ENCODE measurements around the gene FAM131C. TPM values are rescaled to one million over a fixed set of nuclear protein-coding genes. Genes with fewer than 3 reads are reported as not detected.
A peak's percentile ranks its signal among the peaks of the same experiment; 100 is the strongest.

FAM131C gene
- total and polyA plus RNA-seq, 3 experiments from 2014 or later, result 0.62 to 0.66 TPM; not detected in 1

DNA sequence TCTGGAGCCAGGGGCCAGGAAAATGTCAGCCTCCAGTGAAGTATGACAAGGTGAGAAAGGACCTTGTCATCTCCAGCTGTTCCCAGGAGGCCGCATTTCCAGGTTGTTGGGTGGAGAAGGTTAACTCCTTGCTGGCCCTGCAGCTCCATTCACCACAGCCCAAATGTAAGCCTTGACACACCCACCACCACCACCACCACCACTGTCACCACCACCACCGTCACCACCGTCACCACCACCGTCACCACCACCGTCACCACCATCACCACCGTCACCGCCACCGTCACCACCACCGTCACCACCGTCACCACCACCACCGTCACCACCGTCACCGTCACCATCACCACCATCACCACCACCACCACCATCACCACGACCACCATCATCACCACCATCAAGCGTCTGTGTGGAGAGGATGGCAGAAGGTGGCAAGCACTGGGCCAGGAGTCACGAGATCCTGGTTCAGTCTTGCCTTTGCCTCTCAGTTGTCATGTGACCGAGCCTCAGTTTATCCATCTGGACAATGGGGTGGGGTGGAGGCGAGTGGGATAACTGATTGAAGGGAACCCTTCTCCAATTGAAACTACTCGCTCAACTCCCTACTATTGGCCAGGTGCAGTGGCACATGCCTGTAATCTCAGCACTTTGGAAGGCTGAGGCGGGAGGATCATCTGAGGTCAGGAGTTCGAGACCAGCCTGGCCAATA, 21.2 kb upstream of the FAM131C start:
- Mint-ChIP-seq H3K27me3 (peaks cover 10 to 17% of the 10 kb centered on the region in 2 donors), H3K27ac (peak overlapping the region in 2 of 8 donors; percentile 29 to 96), H3K36me3 (no peaks in the 10 kb centered on the region), H3K9me3 (no peaks in the 10 kb centered on the region), H3K4me3 (no peak overlapping the region), H3K4me1 (no peaks in the 10 kb centered on the region)
- Histone ChIP-seq H3K36me3 (ENCODE audit: insufficient read depth, low read length) (no peaks in the 10 kb centered on the region), H3K9me3 (ENCODE audit: low read length) (no peaks in the 10 kb centered on the region), H3K4me3 (ENCODE audit: low read length) (no peak overlapping the region), H3K4me1 (ENCODE audit: insufficient read depth, low read length) (no peaks in the 10 kb centered on the region), H3K27me3 (ENCODE audit: insufficient read depth, low read length, poor library complexity, severe bottlenecking) (no peaks in the 10 kb centered on the region), H3K27ac (ENCODE audit: low read depth, low read length) (no peak overlapping the region)
- CTCF ChIA-PET, result interaction anchor here (1.3 to 2.0 kb wide), 2 partner anchors 12 to 16 kb away, joined by 5 to 7 read pairs; no protein-coding TSS in a partner anchor
- POLR2A ChIA-PET, result no interaction called here
- no peak for DNase-seq

DNA sequence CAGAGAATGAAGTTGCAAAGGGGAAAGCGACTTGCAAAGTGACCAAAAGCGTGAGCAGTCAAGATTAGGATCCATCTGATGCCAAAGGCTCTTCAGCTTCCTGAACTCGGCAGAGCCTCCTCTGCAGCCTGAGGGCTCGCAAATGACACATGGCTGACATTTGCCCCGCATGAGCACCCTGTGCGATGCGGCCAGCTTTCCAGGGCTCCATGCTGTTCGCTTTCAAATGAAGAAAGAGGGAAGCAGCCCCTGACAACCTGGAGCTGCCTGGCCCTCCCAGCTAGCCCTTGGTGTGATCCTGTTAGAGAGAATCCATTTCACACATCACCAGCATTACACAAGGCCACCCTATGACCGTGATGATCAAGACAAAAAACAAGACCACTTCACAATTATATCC, 20.2 kb upstream of the FAM131C start:
- Mint-ChIP-seq H3K4me1 (no peaks in the 10 kb centered on the region), H3K27ac (no peak overlapping the region), H3K4me3 (no peak overlapping the region), H3K27me3 (peaks cover 10 to 13% of the 10 kb centered on the region in 2 donors), H3K9me3 (no peaks in the 10 kb centered on the region), H3K36me3 (no peaks in the 10 kb centered on the region)
- DNase-seq, result no peak
- POLR2A ChIA-PET, result no interaction called here
- Histone ChIP-seq H3K4me1 (ENCODE audit: insufficient read depth, low read length) (no peaks in the 10 kb centered on the region), H3K4me3 (ENCODE audit: low read length) (no peak overlapping the region), H3K27ac (ENCODE audit: low read depth, low read length) (no peak overlapping the region), H3K36me3 (ENCODE audit: insufficient read depth, low read length) (no peaks in the 10 kb centered on the region), H3K9me3 (ENCODE audit: low read length) (no peaks in the 10 kb centered on the region), H3K27me3 (ENCODE audit: insufficient read depth, low read length, poor library complexity, severe bottlenecking) (no peaks in the 10 kb centered on the region)
- CTCF ChIA-PET, result interaction anchor here (1.3 to 2.0 kb wide), 2 partner anchors 11 to 15 kb away, joined by 5 to 7 read pairs; no protein-coding TSS in a partner anchor

DNA sequence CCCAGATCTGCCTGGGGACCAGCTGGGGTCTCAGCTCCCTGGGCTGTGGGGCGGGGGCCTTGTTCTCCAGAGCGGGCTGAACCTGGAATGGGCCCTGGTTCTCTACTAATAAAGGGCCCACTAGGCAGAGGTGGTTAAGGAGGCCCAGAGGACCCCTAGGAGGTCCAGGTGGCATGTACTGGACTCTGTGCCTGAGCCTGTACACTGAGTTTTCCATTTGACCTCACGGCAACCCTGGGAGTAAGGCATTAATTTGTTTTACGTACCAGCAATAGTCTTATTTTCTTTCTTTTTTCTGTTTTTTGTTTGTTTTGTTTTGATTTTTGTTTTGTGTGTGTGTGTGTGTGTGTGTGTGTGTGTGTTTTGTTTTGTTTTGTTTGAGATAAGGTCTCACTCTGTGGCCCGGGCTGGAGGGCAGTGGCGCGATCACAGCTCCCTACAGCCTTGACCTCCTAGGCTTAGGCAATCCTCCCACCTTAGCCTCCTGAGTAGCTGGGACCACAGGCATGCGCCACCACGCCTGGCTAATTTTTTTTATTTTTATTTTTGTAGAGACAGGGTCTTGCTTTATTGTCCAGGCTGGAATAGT, 19.6 kb upstream of the FAM131C start:
- Mint-ChIP-seq H3K27me3 (peaks cover 10 to 13% of the 10 kb centered on the region in 2 donors), H3K4me1 (no peaks in the 10 kb centered on the region), H3K27ac (no peak overlapping the region), H3K9me3 (no peaks in the 10 kb centered on the region), H3K36me3 (no peaks in the 10 kb centered on the region), H3K4me3 (no peak overlapping the region)
- no peaks in the 10 kb centered on the region for H3K27me3 ChIP-seq (ENCODE audit: insufficient read depth, low read length, poor library complexity, severe bottlenecking)
- no peak overlapping the region for H3K4me3 ChIP-seq (ENCODE audit: low read length)
- DNase-seq, result no peak
- no peaks in the 10 kb centered on the region for H3K4me1 ChIP-seq (ENCODE audit: insufficient read depth, low read length)
- no peaks in the 10 kb centered on the region for H3K9me3 ChIP-seq (ENCODE audit: low read length)
- H3K36me3 ChIP-seq (ENCODE audit: insufficient read depth, low read length), result no peaks in the 10 kb centered on the region
- POLR2A ChIA-PET, result no interaction called here
- CTCF ChIA-PET, result interaction anchor here (1.3 to 2.0 kb wide), 2 partner anchors 11 to 14 kb away, joined by 5 to 7 read pairs; no protein-coding TSS in a partner anchor
- no peak overlapping the region for H3K27ac ChIP-seq (ENCODE audit: low read depth, low read length)

DNA sequence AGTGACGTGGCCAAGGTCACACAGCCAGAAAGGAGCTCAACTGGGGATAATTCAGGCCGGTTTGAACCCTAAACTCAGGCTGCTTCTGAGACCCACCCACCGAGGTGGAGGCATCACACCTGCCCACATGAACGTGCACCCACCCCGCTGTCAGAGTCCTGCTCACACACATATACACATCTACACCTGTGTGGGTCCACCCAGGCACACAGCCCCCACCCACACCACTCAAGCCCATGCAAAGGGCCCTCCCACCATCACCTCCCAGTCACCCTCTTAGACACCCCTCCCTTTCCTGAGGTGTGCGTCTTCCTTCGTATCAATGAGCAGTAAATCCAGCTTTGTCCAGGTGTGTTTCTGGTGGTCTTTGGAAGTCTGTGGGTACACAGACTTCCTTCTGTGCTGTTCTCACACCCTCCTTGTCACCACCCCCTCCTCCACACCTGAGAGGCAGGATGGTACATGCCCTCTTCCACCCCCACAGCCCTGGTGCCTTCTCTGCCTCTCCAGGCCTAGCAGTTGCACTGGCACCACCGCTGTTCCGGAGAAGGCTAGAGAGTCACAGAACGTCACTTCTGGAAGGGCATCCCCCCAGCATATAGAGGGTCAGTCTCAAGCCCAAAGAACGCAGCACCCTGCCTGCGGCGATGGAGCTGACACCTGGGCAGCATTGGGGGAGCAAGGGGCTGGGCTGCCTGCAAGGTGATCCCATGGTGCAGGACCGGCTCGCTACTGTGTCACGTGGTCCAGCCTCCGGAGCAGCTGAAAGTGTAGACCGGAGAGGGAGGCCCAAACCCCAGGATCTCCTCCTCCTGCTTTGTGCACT, 18.9 kb upstream of the FAM131C start:
- Histone ChIP-seq H3K9me3 (ENCODE audit: low read length) (no peaks in the 10 kb centered on the region), H3K27ac (ENCODE audit: low read depth, low read length) (no peak overlapping the region), H3K36me3 (ENCODE audit: insufficient read depth, low read length) (no peaks in the 10 kb centered on the region), H3K4me3 (ENCODE audit: low read length) (no peak overlapping the region), H3K4me1 (ENCODE audit: insufficient read depth, low read length) (no peaks in the 10 kb centered on the region), H3K27me3 (ENCODE audit: insufficient read depth, low read length, poor library complexity, severe bottlenecking) (no peaks in the 10 kb centered on the region)
- H3K9me3 Mint-ChIP-seq, result no peaks in the 10 kb centered on the region
- no peak overlapping the region for H3K4me3 Mint-ChIP-seq
- H3K27me3 Mint-ChIP-seq, result peaks cover 10 to 13% of the 10 kb centered on the region in 2 donors
- ChIA-PET POLR2A (no interaction called here), CTCF (interaction anchor here (2.0 kb wide), 1 partner anchor 13 kb away, joined by 7 read pairs; no protein-coding TSS in a partner anchor)
- no peaks in the 10 kb centered on the region for H3K4me1 Mint-ChIP-seq
- DNase-seq, result no peak
- H3K27ac Mint-ChIP-seq, result no peak overlapping the region
- no peaks in the 10 kb centered on the region for H3K36me3 Mint-ChIP-seq

DNA sequence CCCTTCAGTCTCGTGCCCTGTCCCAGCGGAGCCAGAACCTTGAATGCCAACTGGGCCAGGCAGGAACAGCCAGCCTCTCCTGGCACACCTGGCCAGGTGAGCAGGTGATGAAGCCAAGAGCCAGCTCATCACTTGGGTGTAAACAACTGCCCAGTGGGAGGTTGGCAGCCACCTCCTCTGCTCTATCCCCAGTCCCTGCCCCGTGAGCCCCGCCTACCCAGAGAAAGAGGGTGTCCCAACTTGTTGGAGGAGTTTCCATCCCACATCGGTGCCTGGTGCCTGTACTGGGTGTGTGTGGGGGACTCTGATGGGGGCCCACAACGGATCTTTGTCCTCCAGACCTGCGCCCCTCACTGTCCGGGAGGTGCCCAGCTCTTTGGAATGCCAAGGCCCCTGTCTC, 17.8 kb upstream of the FAM131C start:
- no peak overlapping the region for H3K27ac Mint-ChIP-seq
- no peak for DNase-seq
- Histone ChIP-seq H3K4me1 (ENCODE audit: insufficient read depth, low read length) (no peaks in the 10 kb centered on the region), H3K27ac (ENCODE audit: low read depth, low read length) (no peak overlapping the region), H3K9me3 (ENCODE audit: low read length) (no peaks in the 10 kb centered on the region), H3K4me3 (ENCODE audit: low read length) (no peak overlapping the region), H3K27me3 (ENCODE audit: insufficient read depth, low read length, poor library complexity, severe bottlenecking) (no peaks in the 10 kb centered on the region), H3K36me3 (ENCODE audit: insufficient read depth, low read length) (no peaks in the 10 kb centered on the region)
- no peaks in the 10 kb centered on the region for H3K9me3 Mint-ChIP-seq
- ChIA-PET POLR2A (no interaction called here), CTCF (no interaction called here)
- peaks cover 7 to 10% of the 10 kb centered on the region in 2 donors for H3K27me3 Mint-ChIP-seq
- H3K36me3 Mint-ChIP-seq, result no peaks in the 10 kb centered on the region
- H3K4me3 Mint-ChIP-seq, result no peak overlapping the region
- H3K4me1 Mint-ChIP-seq, result no peaks in the 10 kb centered on the region

DNA sequence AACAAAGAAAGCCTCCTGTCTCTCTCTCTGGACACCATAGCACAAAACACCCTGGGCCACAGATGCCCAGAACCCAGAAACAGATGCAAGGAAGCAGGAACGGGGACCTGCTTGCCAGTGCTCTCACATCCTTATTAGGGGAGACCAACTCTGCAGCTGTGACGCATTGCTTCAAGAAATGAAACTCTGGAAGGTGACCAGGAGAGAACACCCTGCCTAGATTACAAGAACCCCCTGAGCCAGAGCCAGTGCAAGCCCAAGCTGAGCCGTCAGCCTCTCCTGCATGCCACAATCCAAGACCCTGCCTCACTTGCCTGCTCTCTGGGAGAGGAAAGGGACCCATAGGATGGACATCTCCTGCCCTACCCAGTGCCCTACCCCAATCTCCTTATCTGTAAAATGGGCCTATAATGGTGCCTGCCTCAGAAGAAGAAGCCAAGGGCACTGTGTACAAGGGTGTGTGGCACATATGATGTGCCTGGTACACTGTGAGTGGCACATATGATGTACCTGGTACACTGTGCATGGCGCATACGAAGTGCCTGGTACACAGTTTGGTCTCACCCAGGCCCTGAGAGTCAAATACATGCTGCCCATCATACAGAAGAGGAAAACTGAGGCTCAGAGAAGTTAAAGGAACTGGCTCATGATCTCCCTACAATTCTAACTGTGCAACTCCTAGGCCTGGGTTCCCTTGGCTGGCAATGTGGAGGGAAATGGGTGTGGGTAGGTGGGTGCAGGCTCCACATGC, 16.8 kb upstream of the FAM131C start:
- Histone ChIP-seq H3K36me3 (ENCODE audit: insufficient read depth, low read length) (no peaks in the 10 kb centered on the region), H3K4me1 (ENCODE audit: insufficient read depth, low read length) (no peaks in the 10 kb centered on the region), H3K27ac (ENCODE audit: low read depth, low read length) (no peak overlapping the region), H3K27me3 (ENCODE audit: insufficient read depth, low read length, poor library complexity, severe bottlenecking) (no peaks in the 10 kb centered on the region), H3K4me3 (ENCODE audit: low read length) (no peak overlapping the region), H3K9me3 (ENCODE audit: low read length) (no peaks in the 10 kb centered on the region)
- H3K4me3 Mint-ChIP-seq, result no peak overlapping the region
- no peaks in the 10 kb centered on the region for H3K4me1 Mint-ChIP-seq
- H3K27ac Mint-ChIP-seq, result no peak overlapping the region
- peaks cover 3 to 6% of the 10 kb centered on the region in 2 donors for H3K27me3 Mint-ChIP-seq
- no peaks in the 10 kb centered on the region for H3K9me3 Mint-ChIP-seq
- CTCF ChIA-PET, result no interaction called here
- H3K36me3 Mint-ChIP-seq, result no peaks in the 10 kb centered on the region
- POLR2A ChIA-PET, result no interaction called here
- no peak for DNase-seq

DNA sequence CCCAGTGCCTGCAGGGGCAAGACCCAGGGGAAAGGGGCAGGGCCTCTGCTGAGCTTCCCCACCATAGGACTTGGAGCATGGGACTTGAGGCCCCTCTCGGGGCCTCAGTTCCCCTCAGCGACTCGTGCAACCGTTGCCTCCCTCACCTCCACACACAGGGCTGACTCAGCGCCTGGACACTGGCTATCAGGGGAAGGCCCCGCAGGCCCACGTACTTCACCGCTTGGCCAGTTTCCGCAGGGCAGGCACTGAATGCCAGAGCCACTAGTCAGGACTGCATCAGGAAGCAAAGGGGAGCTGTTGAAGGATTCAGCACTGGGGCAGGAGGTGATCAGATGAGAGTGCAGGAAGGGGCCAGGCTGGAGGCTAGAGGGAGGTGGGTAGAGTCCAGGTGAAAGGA, 15.5 kb upstream of the FAM131C start:
- Histone ChIP-seq H3K4me1 (ENCODE audit: insufficient read depth, low read length) (no peaks in the 10 kb centered on the region), H3K4me3 (ENCODE audit: low read length) (no peak overlapping the region), H3K9me3 (ENCODE audit: low read length) (no peaks in the 10 kb centered on the region), H3K27me3 (ENCODE audit: insufficient read depth, low read length, poor library complexity, severe bottlenecking) (no peaks in the 10 kb centered on the region), H3K36me3 (ENCODE audit: insufficient read depth, low read length) (no peaks in the 10 kb centered on the region), H3K27ac (ENCODE audit: low read depth, low read length) (no peak overlapping the region)
- Mint-ChIP-seq H3K36me3 (no peaks in the 10 kb centered on the region), H3K4me3 (no peak overlapping the region), H3K9me3 (no peaks in the 10 kb centered on the region), H3K27ac (peak overlapping the region in 2 of 8 donors; percentile 18 to 81), H3K4me1 (no peaks in the 10 kb centered on the region), H3K27me3 (peaks cover 3 to 5% of the 10 kb centered on the region in 2 donors)
- ChIA-PET CTCF (interaction anchor here (0.9 to 1.2 kb wide), 2 partner anchors 10 to 27 kb away, joined by 3 read pairs; no protein-coding TSS in a partner anchor), POLR2A (no interaction called here)
- DNase-seq, result no peak
